IPS DF 19.7 (cell line): ENCODE results near the gene OVCA2.
A peak's percentile ranks its signal among the peaks of the same experiment; 100 is the strongest.

Experiments
- DNase-seq: peaks from one replicate; pipeline ENCODE4 v3.0.0-alpha.2; 2013; ENCODE audit warnings: low read depth, low spot score

Gene OVCA2

DNA sequence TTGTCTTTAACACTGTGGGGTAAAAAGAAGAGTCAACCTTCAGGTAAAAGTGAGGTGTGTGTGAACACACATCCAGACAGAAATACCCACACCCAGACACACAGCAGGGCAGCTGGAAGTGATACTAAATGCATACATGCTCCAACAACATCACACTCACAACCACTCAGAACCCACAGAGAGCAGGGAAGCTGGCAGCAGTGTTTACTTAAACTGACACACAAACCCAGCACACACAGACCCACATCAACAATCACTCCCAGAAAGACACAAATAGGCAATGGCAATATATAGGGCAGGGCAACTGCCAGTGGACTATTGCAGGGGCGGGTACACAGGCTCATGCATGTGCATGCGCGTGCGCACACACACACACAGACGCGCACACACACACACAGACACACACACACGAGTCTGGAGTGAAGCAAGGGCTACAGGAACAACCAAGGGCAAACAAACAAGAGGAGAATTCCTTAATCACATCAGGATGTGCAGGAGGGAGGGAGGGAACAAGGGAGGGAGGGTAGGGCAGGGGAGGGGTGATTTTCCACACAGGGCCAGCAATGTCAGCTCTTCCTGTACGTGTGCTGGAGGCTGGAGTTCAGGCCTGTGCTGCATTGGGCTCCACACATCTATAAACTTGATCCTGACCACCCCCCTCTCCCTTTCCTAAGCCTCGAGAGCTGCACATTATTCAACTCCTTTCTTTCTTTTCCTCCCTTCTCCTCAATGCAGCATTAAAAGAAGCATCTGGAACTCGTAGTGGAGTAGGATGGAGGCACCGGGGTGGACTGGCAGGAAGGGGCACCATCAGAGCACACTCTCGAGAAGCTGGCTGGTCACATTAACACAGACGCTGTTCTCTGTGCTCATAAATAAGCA is 43.2 kb downstream of the OVCA2 start:
- no peak for DNase-seq

DNA sequence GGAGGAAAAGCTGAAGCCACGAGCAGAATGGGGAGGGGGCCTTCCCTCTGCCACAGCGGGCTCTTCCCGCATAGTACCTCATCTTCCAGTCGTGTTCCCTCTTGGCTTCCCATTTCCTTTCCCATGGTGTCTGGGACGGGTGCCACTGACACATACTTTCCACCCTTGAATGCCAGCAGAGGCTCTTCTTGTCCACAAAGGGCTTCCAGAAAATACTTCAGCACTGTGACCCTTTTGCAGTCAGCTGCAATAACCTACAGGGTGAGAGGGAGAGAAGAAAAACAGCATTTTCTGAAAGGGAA is 43.8 kb downstream of the OVCA2 start:
- DNase-seq: no peak

DNA sequence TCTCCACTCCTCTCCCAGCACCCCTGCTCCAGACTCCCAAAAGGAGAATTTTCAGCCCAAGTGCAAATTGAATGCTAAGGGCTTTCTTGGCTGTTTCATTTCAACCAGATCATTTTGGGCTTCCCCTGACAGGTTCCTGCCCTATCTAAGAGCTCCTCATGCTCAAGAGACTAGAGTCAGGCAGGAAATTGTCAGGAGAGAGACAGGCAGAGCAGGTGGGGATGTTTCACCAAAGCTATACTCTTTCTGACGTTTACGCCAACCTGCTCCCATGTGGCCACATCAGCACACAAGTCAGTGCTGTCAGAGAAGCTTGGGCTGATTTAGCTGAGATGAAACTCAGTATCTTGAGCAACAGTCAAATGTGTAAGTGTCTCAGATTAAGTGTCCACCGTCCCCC is 44.5 kb downstream of the OVCA2 start:
- no peak for DNase-seq

DNA sequence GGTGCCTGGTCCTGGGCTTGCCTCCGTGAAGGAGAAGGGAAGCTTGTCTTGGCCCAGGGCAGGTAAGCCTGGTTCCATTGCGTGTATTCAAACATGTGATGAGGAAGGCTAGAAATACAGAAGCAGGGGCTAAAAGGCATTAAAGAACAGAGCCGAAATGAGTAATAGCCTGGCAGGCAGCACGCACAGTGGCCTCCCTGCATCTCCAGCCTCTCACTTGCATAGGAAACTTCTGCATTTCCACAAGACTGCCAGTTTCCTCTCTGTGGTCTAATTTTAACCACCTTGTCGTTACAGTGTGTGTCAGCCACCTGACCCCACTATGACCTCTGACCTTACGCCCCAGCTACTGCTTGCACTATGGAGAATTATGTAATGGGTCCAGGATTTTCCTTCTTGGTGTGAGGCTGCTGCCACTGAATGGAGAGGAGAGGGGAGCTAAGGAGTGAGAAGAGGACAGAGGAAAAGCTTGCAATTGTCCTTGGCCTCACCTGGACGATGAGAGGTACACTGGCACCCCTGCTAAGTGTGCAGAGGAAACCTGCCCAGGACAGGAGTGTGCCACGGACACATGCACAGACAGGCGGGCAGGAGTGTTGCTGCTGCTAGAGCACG is 45.9 kb downstream of the OVCA2 start:
- no peak for DNase-seq

DNA sequence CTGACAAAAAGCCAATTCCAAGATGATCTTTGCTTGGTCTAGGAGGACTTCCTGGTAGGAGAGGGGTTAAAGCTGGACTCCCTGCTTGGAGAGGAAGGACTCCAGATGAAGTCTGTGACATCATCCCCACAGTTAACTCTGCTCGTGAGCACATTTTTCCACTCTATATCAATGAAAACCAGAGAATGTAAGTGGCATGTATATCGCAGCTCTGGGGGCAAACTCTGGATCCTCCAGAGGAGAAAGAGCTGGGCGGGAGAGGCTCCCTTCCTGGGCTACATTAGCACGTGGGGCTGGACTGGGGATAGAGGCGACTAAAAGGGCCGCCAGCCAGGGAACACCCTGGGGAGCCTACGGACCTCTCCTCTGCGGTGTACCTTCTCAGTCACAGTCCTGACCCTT is 47.2 kb downstream of the OVCA2 start:
- DNase-seq: no peak

DNA sequence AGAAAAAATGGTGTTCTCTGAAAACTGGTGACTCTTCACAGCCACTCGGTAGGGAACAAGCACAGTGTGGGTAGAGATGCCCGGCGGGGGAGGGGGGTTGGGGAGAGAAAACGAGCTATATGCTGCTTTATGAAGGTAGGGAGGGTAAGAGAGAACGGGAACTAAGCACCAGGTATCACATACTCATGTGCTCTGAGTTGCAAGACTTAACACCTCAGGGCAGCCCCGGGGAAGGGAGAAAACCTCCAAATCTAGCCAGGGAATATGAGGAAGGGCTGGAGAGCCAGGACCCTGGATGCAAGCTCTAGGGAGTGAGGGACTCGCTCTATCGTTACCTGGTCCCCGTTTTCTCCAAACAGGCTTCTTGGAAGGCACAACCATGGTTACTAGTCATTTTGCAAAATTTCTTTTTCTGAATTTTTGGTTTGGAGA is 48.4 kb downstream of the OVCA2 start:
- DNase-seq: no peak

DNA sequence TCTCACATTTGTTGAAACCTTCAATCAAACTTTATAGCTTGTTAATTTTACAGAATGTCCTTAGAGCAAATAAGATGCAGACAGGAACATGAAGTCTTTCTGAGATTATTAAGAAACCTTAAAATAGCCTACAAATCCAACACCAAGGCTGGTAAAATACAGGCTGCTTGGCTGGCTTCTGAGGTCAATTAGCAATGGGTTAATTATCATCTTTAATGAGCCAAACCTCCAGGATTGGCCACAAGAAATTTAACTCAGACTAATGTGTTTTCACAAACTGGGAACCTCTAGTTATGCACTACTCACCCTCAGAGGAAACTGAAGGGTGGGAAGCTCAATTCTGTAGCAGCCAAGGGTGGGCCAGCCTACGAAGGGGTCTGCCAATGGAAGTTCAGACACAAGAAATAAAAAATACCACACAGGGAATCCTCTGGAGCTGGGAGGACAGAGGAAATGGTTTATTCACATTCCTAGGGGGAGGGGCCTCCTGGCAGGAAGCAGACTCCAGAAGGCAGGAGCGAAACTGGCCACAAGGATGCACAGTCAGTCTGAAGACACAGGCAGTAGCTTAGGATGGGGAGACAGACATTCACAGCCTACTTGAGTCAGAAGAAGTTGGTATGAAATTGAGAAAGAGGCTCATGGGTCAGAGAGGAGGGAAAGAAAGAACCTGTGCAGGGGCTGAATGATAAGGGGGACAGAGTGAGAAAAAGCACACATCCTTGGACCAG is 49.1 kb downstream of the OVCA2 start:
- peak; percentile 52 for DNase-seq

DNA sequence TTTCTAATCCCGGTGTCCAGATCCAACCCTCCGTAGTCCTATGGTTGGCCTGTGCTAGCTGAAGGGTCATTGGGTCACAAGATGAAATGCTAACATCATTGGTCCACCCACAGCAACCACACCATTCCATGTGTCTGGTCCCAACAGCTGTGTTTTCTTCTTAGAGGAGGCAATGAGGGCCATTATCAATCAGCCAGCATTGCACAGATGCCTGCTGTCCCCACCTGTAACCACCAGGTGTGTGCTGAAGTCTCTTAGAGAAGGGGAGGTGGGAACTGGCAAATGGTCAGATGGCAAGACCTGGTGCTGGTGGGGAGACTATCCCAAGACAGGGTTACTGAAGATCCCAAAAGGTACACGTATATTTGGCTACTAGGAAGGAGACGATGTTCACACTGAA is 50.4 kb downstream of the OVCA2 start:
- no peak for DNase-seq
